Endothelial cell of umbilical vein (primary cell): ENCODE results near the gene LARGE1. TPM values are rescaled to one million over a fixed set of nuclear protein-coding genes. Genes with fewer than 3 reads are reported as not detected.

ENCODE experiments used
- BruUV-seq: library from RNA; stranded (reverse); fragments of 400-500 nt; replicated peaks from 2 replicates; lab custom pipeline; 2021; lab: Mats Ljungman, UMichigan
- CTCF ChIA-PET: fragments of 300-600, 350-600 bp; sonication (Branson Sonifier 250); formaldehyde crosslinking; loops from one replicate; lab custom pipeline; 2021; ENCODE audit warnings: antibody characterized with exemption, inconsistent platforms; lab: Charles Lee
- POLR2A ChIA-PET: fragments of 300-600, 350-600 bp; sonication (Branson Sonifier 250); formaldehyde crosslinking; loops from one replicate; lab custom pipeline; 2021; ENCODE audit warnings: antibody characterized with exemption, inconsistent platforms; lab: Charles Lee
- DNase-seq: peaks from one replicate; pipeline ENCODE4 v3.0.0-alpha.2; 2011; ENCODE audit warnings: low read depth, low spot score
- FAIRE-seq: peaks from 2 replicates; lab custom pipeline; 2011; peaks lifted over from hg19 to GRCh38; lab: Jason Lieb, UNC
- H2AFZ ChIP-seq: 2 replicates; pipeline ENCODE4 v1.6.0; 2012; ENCODE audit warnings: low read depth, low read length, control low read depth, inconsistent platforms
- H3K27ac ChIP-seq: 2 replicates; pipeline ENCODE4 v1.5.1; 2011; ENCODE audit warnings: low read depth, mild to moderate bottlenecking, control low read depth, low read length, moderate library complexity; ENCODE audit not compliant: insufficient read depth
- H3K27me3 ChIP-seq, 2 experiments: 2 replicates each; pipeline versions ENCODE4 v1.6.0 to v1.6.1; 2011; ENCODE audit warnings: low read length in 2 of 2, mixed read lengths in 1 of 2; ENCODE audit not compliant: control insufficient read depth in 2 of 2, insufficient read depth in 2 of 2
- H3K36me3 ChIP-seq, 2 experiments: 2 replicates in 1 of 2; 3 replicates in 1 of 2; pipeline ENCODE4 v1.5.1; 2011; ENCODE audit warnings: low read length in 2 of 2, mild to moderate bottlenecking in 1 of 2, moderate library complexity in 1 of 2; ENCODE audit not compliant: control insufficient read depth in 2 of 2, insufficient read depth in 2 of 2; ENCODE audit errors: extremely low read depth in 1 of 2
- H3K4me1 ChIP-seq: 3 replicates; pipeline ENCODE4 v1.5.1; 2011; ENCODE audit warnings: mild to moderate bottlenecking, low read length; ENCODE audit not compliant: control insufficient read depth, insufficient read depth; ENCODE audit errors: extremely low read depth
- H3K4me2 ChIP-seq: 2 replicates; pipeline ENCODE4 v1.6.1; 2011; ENCODE audit warnings: low read length, control low read depth, mixed read lengths; ENCODE audit not compliant: insufficient read depth
- H3K4me3 ChIP-seq, 3 experiments: fragments of 200-600 bp in 1 of 3; sonication (generic), shearing (Covaris generic) in 1 of 3; replicated peaks in 1 of 3; 2 replicates each; pipeline ENCODE4 v1.5.1; 2011 to 2016; ENCODE audit warnings: control low read depth in 3 of 3, low read length in 3 of 3, mild to moderate bottlenecking in 2 of 3, inconsistent platforms in 1 of 3, low read depth in 1 of 3, moderate library complexity in 1 of 3; ENCODE audit not compliant: insufficient read depth in 1 of 3
- H3K79me2 ChIP-seq: 2 replicates; pipeline ENCODE4 v1.6.0; 2012; ENCODE audit warnings: low read length, inconsistent platforms; ENCODE audit not compliant: control insufficient read depth, insufficient read depth
- H3K9ac ChIP-seq: replicated peaks from 2 replicates; pipeline ENCODE3; 2011; ENCODE audit warnings: low read length, control low read depth; ENCODE audit not compliant: insufficient read depth; ENCODE audit errors: extremely low read depth
- H3K9me1 ChIP-seq: replicated peaks from 3 replicates; pipeline ENCODE4 v1.6.0; 2011; ENCODE audit warnings: mild to moderate bottlenecking, low read length; ENCODE audit not compliant: control insufficient read depth, insufficient read depth; ENCODE audit errors: extremely low read depth
- H3K9me3 ChIP-seq: replicated peaks from 2 replicates; pipeline ENCODE4 v1.5.1; 2012; ENCODE audit warnings: low read length, inconsistent platforms; ENCODE audit not compliant: control insufficient read depth, insufficient read depth
- H4K20me1 ChIP-seq: replicated peaks from 2 replicates; pipeline ENCODE3; 2011; ENCODE audit warnings: mild to moderate bottlenecking, low read length; ENCODE audit not compliant: control insufficient read depth, insufficient read depth; ENCODE audit errors: extremely low read depth
- CTCF ChIP-seq, 2 donors: IDR thresholded peaks; 1 replicate in 1 of 2; 2 replicates in 1 of 2; pipeline ENCODE4 v1.5.1; 2011; ENCODE audit warnings: low read length in 2 of 2, mild to moderate bottlenecking in 2 of 2, moderate library complexity in 2 of 2, control low read depth in 1 of 2, inconsistent platforms in 1 of 2, low read depth in 1 of 2; ENCODE audit not compliant: insufficient read depth in 1 of 2; ENCODE audit errors: extremely low read depth in 1 of 2
- EZH2 ChIP-seq: IDR thresholded peaks from 2 replicates; pipeline ENCODE4 v1.6.1; 2012; ENCODE audit warnings: borderline replicate concordance, low read depth, mild to moderate bottlenecking, moderate library complexity, low read length, inconsistent platforms; ENCODE audit not compliant: severe bottlenecking
- FOS ChIP-seq: IDR thresholded peaks from 2 replicates; pipeline ENCODE4 v1.6.1; 2011; ENCODE audit warnings: mild to moderate bottlenecking, low read length, moderate library complexity, borderline replicate concordance; ENCODE audit not compliant: insufficient read depth
- GATA2 ChIP-seq: IDR thresholded peaks from 2 replicates; pipeline ENCODE4 v1.7.0; 2011; ENCODE audit warnings: low read depth, mild to moderate bottlenecking, moderate library complexity, mixed read lengths, low read length; ENCODE audit not compliant: insufficient read length, insufficient read depth
- JUN ChIP-seq: IDR thresholded peaks from 2 replicates; pipeline ENCODE4 v1.6.1; 2011; ENCODE audit warnings: borderline replicate concordance, low read depth; ENCODE audit not compliant: insufficient read length, insufficient read depth
- MAX ChIP-seq: IDR thresholded peaks from 2 replicates; pipeline ENCODE4 v1.6.1; 2011; ENCODE audit not compliant: insufficient read depth, insufficient read length
- MYC ChIP-seq: IDR thresholded peaks from one replicate; pipeline ENCODE4 v1.6.1; 2011; ENCODE audit warnings: mild to moderate bottlenecking, low read depth, low read length
- POLR2A ChIP-seq: IDR thresholded peaks from 2 replicates; pipeline ENCODE4 v1.6.1; 2012; ENCODE audit warnings: low read depth, mild to moderate bottlenecking, control low read depth, low read length
- POLR2AphosphoS5 ChIP-seq: IDR thresholded peaks from 2 replicates; pipeline ENCODE4 v1.6.1; 2012; ENCODE audit warnings: low read depth, mild to moderate bottlenecking, control low read depth, low read length, moderate library complexity; ENCODE audit not compliant: insufficient read depth
- dilution Hi-C: fragments of 300-500 bp; cut with MboI; formaldehyde crosslinking; loops from one replicate; pipeline ENCODE4 v1.15.0; 2019; ENCODE audit warnings: low sequenced_read_pairs; ENCODE audit not compliant: extremely low pct_ligation_motif_present
- intact Hi-C: fragments of 100-400 bp; cut with micrococcal nuclease; formaldehyde crosslinking; loops from one replicate; pipeline ENCODE4 v1.10.0; 2022
- polyA plus RNA-seq, 4 experiments: library from polyadenylated mRNA; depleted of rRNA in 3 of 4; stranded (reverse) in 3 of 4; unstranded in 1 of 4; fragments of >200 nt; gene quantifications; 2 replicates each; pipeline versions ENCODE4 v1.2.1 to v1.2.3, GENCODE V29; 2011 to 2012; ENCODE audit warnings: missing spikeins in 1 of 4
- total RNA-seq: library from RNA; stranded (reverse); gene quantifications from 2 replicates; pipeline ENCODE4 v1.2.3, GENCODE V29; 2021

LARGE1 gene
- total and polyA plus RNA-seq, 2 donors (not counting 3 experiments of a cell fraction or from before 2014, with no cell fraction given) = 0.95 to 4.4 TPM

GRCh38 chr22:33605221-33605620 lies 315.1 kb downstream of the LARGE1 start:
- no peaks in the 10 kb centered on the region for H3K27me3 ChIP-seq
- H4K20me1 ChIP-seq = no peaks in the 10 kb centered on the region
- H3K4me2 ChIP-seq = no peak overlapping the region
- POLR2A ChIA-PET = no interaction called here
- TF ChIP-seq MYC = no peak
- TF ChIP-seq FOS = no peak
- TF ChIP-seq EZH2 = no peak
- TF ChIP-seq CTCF (IDR thresholded peaks at IDR 0.05; ENCODE audit: extremely low read depth in 1 of 2, insufficient read depth in 1 of 2, low read depth in 1 of 2, low read length in 2 of 2) = no peak
- TF ChIP-seq GATA2 = no peak
- no peak for TF ChIP-seq MAX
- H3K27ac ChIP-seq = no peak overlapping the region
- no peak overlapping the region for H3K9ac ChIP-seq
- H3K4me3 ChIP-seq = no peak overlapping the region
- no peaks in the 10 kb centered on the region for H3K36me3 ChIP-seq
- intact Hi-C loops = no loop called here
- no peaks in the 10 kb centered on the region for H3K79me2 ChIP-seq
- H3K4me1 ChIP-seq = no peaks in the 10 kb centered on the region
- DNase-seq (no peak), FAIRE-seq (no peak)
- H3K9me1 ChIP-seq = no peaks in the 10 kb centered on the region
- CTCF ChIA-PET = no interaction called here
- dilution Hi-C loops = no loop called here
- H2AFZ ChIP-seq = no peak overlapping the region
- no TSS peak for BruUV-seq
- peaks cover 5% of the 10 kb centered on the region for H3K9me3 ChIP-seq

GRCh38 chr22:33601062-33601461 lies 319.2 kb downstream of the LARGE1 start:
- FAIRE-seq = no peak
- no TSS peak for BruUV-seq
- intact Hi-C loops (no loop called here), dilution Hi-C loops (no loop called here)
- TF ChIP-seq JUN (no peak), CTCF (IDR thresholded peaks at IDR 0.05; ENCODE audit: extremely low read depth in 1 of 2, insufficient read depth in 1 of 2, low read depth in 1 of 2, low read length in 2 of 2) (no peak), POLR2AphosphoS5 (no peak), POLR2A (no peak), GATA2 (no peak), MYC (no peak), EZH2 (no peak), MAX (no peak), FOS (no peak)
- no peak overlapping the region for H3K27ac ChIP-seq
- H3K4me1 ChIP-seq = no peaks in the 10 kb centered on the region
- H3K9ac ChIP-seq = no peak overlapping the region
- no peak for DNase-seq
- H3K79me2 ChIP-seq = no peaks in the 10 kb centered on the region
- no peak overlapping the region for H3K4me2 ChIP-seq
- no peak overlapping the region for H3K4me3 ChIP-seq
- H2AFZ ChIP-seq = no peak overlapping the region
- ChIA-PET POLR2A (no interaction called here), CTCF (no interaction called here)
- H3K27me3 ChIP-seq = no peaks in the 10 kb centered on the region
- peaks cover 11% of the 10 kb centered on the region for H3K9me3 ChIP-seq
- no peaks in the 10 kb centered on the region for H3K9me1 ChIP-seq
- H4K20me1 ChIP-seq = no peaks in the 10 kb centered on the region
- no peaks in the 10 kb centered on the region for H3K36me3 ChIP-seq
